AG04450 (cell line): Measurements from ENCODE around the gene PRLH. TPM values are rescaled to one million over a fixed set of nuclear protein-coding genes. Genes with fewer than 3 reads are reported as not detected.
"Not testable (repeated sequence)": the region's sequence is repeated elsewhere in the genome, so short reads cannot be mapped to it uniquely, and the experiment has no call there.

Experiments used
- CTCF ChIA-PET: fragments of 300-600, 350-600 bp; formaldehyde crosslinking; extraction: SDS; loops from one replicate; lab custom pipeline; 2022; ENCODE audit warnings: antibody characterized with exemption, inconsistent platforms; lab: Charles Lee
- POLR2A ChIA-PET: fragments of 350-600 bp; formaldehyde crosslinking; extraction: SDS; loops from one replicate; lab custom pipeline; 2021; ENCODE audit warnings: antibody characterized with exemption, inconsistent platforms; lab: Yijun Ruan, JAX
- DNase-seq: peaks from one replicate; pipeline ENCODE4 v3.0.0-alpha.2; 2011; ENCODE audit warnings: low read depth, low spot score
- H3K27ac ChIP-seq: one replicate; pipeline ENCODE4 v1.5.1; 2012; ENCODE audit warnings: low read depth, low read length, control low read depth
- H3K27me3 ChIP-seq: one replicate; pipeline ENCODE4 v1.6.0; 2012; ENCODE audit warnings: low read length; ENCODE audit not compliant: control insufficient read depth, insufficient read depth
- H3K4me3 ChIP-seq: 2 replicates; pipeline ENCODE4 v1.5.1; 2011; ENCODE audit warnings: mild to moderate bottlenecking, low read depth, low read length, control low read depth
- H3K9me3 ChIP-seq: 2 replicates; pipeline ENCODE4 v1.5.1; 2012; ENCODE audit warnings: low read length; ENCODE audit not compliant: control insufficient read depth, insufficient read depth
- CTCF ChIP-seq: IDR thresholded peaks from 2 replicates; pipeline ENCODE4 v1.5.1; 2011; ENCODE audit warnings: low read depth, low read length, control low read depth, inconsistent platforms
- polyA plus RNA-seq: library from polyadenylated mRNA; depleted of rRNA; stranded (reverse); fragments of >200 nt; gene quantifications from 2 replicates; pipeline ENCODE4 v1.2.3, GENCODE V29; 2011

PRLH gene
- polyA plus RNA-seq, 1 experiment = not detected

GRCh38 chr2:237593596-237594320 lies 27.4 kb downstream of the PRLH start:
- no peak for DNase-seq
- H3K4me3 ChIP-seq = no peak overlapping the region
- H3K9me3 ChIP-seq = no peaks in the 10 kb centered on the region
- ChIA-PET CTCF (no interaction called here), POLR2A (no interaction called here)
- TF ChIP-seq CTCF = no peak
- H3K27ac ChIP-seq = no peak overlapping the region
- no peaks in the 10 kb centered on the region for H3K27me3 ChIP-seq

GRCh38 chr2:237594514-237594871 lies 28.1 kb downstream of the PRLH start:
- no peak for TF ChIP-seq CTCF
- no peak overlapping the region for H3K27ac ChIP-seq
- ChIA-PET CTCF (no interaction called here), POLR2A (no interaction called here)
- no peak for DNase-seq
- H3K4me3 ChIP-seq = no peak overlapping the region
- no peaks in the 10 kb centered on the region for H3K27me3 ChIP-seq
- no peaks in the 10 kb centered on the region for H3K9me3 ChIP-seq

- POLR2A ChIA-PET, DNase-seq: not testable (repeated sequence)
Measured at GRCh38 chr2:237595829-237596519, 29.6 kb downstream of the PRLH start.

GRCh38 chr2:237596520-237597195 lies 30.3 kb downstream of the PRLH start:
- POLR2A ChIA-PET = no interaction called here
- CTCF ChIA-PET = no interaction called here
- Histone ChIP-seq H3K27ac (no peak overlapping the region), H3K27me3 (no peaks in the 10 kb centered on the region), H3K9me3 (no peaks in the 10 kb centered on the region), H3K4me3 (no peak overlapping the region)
- DNase-seq = no peak
- TF ChIP-seq CTCF = no peak

More at GRCh38 chr2:237595829-237596519, 29.6 kb downstream of the PRLH start:
- H3K27me3 ChIP-seq, H3K4me3 ChIP-seq, CTCF ChIA-PET, H3K27ac ChIP-seq, H3K9me3 ChIP-seq: not testable (repeated sequence)

GRCh38 chr2:237597196-237598145 lies 31.1 kb downstream of the PRLH start:
- POLR2A ChIA-PET = no interaction called here
- CTCF ChIA-PET = no interaction called here
- H3K27me3 ChIP-seq = no peaks in the 10 kb centered on the region

More at GRCh38 chr2:237597196-237598145, 31.1 kb downstream of the PRLH start:
- H3K4me3 ChIP-seq = no peak overlapping the region
- no peak for DNase-seq
- TF ChIP-seq CTCF = no peak
- no peak overlapping the region for H3K27ac ChIP-seq
- no peaks in the 10 kb centered on the region for H3K9me3 ChIP-seq
